Endothelial cell (in vitro differentiated cells): ENCODE results near the gene MCAT. TPM values are rescaled to one million over a fixed set of nuclear protein-coding genes. Genes with fewer than 3 reads are reported as not detected.

Experiments used
- DNase-seq: peaks from one replicate; pipeline ENCODE4 v3.0.0; 2021; ENCODE audit warnings: low spot score
- H3K27ac Mint-ChIP-seq: one replicate; pipeline ENCODE4 v1.8.0; 2021; ENCODE audit warnings: mixed read lengths, inconsistent platforms; ENCODE audit not compliant: unreplicated experiment
- H3K27me3 Mint-ChIP-seq: one replicate; pipeline ENCODE4 v1.8.0; 2021; ENCODE audit warnings: mild to moderate bottlenecking, moderate library complexity, mixed read lengths, inconsistent platforms; ENCODE audit not compliant: unreplicated experiment
- H3K36me3 Mint-ChIP-seq: one replicate; pipeline ENCODE4 v1.8.0; 2021; ENCODE audit warnings: mild to moderate bottlenecking, low read depth, mixed read lengths, inconsistent platforms; ENCODE audit not compliant: unreplicated experiment
- H3K4me1 Mint-ChIP-seq: one replicate; pipeline ENCODE4 v1.8.0; 2021; ENCODE audit warnings: mild to moderate bottlenecking, mixed read lengths, inconsistent platforms; ENCODE audit not compliant: unreplicated experiment
- H3K4me3 Mint-ChIP-seq: one replicate; pipeline ENCODE4 v1.8.0; 2021; ENCODE audit warnings: mild to moderate bottlenecking, mixed read lengths, inconsistent platforms; ENCODE audit not compliant: unreplicated experiment
- H3K9me3 Mint-ChIP-seq: one replicate; pipeline ENCODE4 v1.8.0; 2021; ENCODE audit warnings: mixed read lengths, inconsistent platforms; ENCODE audit not compliant: unreplicated experiment
- CTCF ChIP-seq: fragments of 200-600 bp; sonication (generic); IDR thresholded peaks from one replicate; pipeline ENCODE4 v1.5.0; 2021; ENCODE audit warnings: antibody characterized with exemption; ENCODE audit not compliant: unreplicated experiment
- total RNA-seq: library from RNA; stranded (reverse); fragmentation: NEBNext Ultra II Directional; extraction: Animal tissue kit (Norgen Biotek cat#: 25700); gene quantifications from one replicate; pipeline ENCODE4 v1.2.1, GENCODE V29; 2021; ENCODE audit not compliant: unreplicated experiment

The MCAT gene
- total RNA-seq, 1 donor from 2014 or later = 10.3 TPM

GRCh38 chr22:43136255-43136654 lies 6.9 kb downstream of the MCAT start:
- Mint-ChIP-seq H3K9me3 (no peaks in the 10 kb centered on the region), H3K36me3 (peaks cover 20% of the 10 kb centered on the region), H3K27ac (peak overlapping the region; percentile 68)

DNA sequence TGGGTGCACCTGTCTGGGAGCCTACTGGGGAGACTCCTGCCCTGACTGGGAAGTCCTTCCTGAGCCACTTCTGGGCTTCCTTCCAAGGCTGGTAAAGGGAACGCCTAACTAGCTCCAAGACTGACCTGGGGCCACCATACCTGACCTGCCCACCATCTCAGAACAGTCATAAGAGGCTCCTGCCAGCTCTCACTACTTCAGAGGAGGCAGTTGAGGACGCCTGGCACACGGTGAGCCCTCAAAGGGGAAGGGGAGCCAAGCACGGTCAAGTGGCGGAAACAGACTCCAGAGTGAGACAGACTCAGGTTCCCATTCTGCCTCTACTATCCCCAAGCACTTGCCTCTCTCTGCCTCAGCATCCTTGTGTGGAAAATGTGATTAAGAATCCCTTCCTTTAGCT lies 7.6 kb downstream of the MCAT start:
- Mint-ChIP-seq H3K4me3 (no peak overlapping the region), H3K9me3 (no peaks in the 10 kb centered on the region), H3K36me3 (peaks cover 20% of the 10 kb centered on the region), H3K27me3 (no peaks in the 10 kb centered on the region), H3K4me1 (peaks cover 27% of the 10 kb centered on the region), H3K27ac (no peak overlapping the region)
- DNase-seq = no peak
- no peak for TF ChIP-seq CTCF

More at GRCh38 chr22:43136255-43136654, 6.9 kb downstream of the MCAT start:
- TF ChIP-seq CTCF = peak; percentile 54
- Mint-ChIP-seq H3K27me3 (no peaks in the 10 kb centered on the region), H3K4me3 (no peak overlapping the region), H3K4me1 (peaks cover 27% of the 10 kb centered on the region)
- peak; percentile 71 for DNase-seq

- Mint-ChIP-seq H3K27ac (no peak overlapping the region), H3K4me3 (no peak overlapping the region), H3K27me3 (peaks cover 2% of the 10 kb centered on the region), H3K9me3 (no peaks in the 10 kb centered on the region), H3K4me1 (peaks cover 27% of the 10 kb centered on the region), H3K36me3 (peaks cover 20% of the 10 kb centered on the region)
- no peak for DNase-seq
- no peak for TF ChIP-seq CTCF
Observed at GRCh38 chr22:43134553-43134952, 8.6 kb downstream of the MCAT start.

DNA sequence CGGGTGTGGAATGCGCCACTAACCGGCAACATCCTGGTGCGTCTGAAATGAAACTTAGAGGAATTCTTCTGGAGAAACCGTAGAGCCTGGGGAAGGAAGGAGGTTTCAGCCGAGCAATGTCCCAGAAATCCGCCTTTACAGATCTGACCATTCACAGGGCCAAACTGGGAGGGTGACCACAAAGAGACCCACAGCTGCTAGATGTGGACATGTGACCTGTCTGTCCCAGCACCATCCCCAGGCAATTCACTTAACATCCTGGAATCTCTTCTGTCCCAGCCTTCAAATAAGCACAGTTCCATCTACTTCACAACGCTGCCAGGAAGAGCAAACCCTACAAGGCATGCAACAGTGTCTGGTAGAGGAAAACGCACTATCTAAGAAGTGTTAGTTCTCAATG lies 9.8 kb downstream of the MCAT start:
- Mint-ChIP-seq H3K27me3 (peaks cover 2% of the 10 kb centered on the region), H3K36me3 (peaks cover 19% of the 10 kb centered on the region), H3K9me3 (no peaks in the 10 kb centered on the region), H3K4me1 (peaks cover 27% of the 10 kb centered on the region), H3K27ac (no peak overlapping the region), H3K4me3 (no peak overlapping the region)
- DNase-seq = no peak
- no peak for TF ChIP-seq CTCF

DNA sequence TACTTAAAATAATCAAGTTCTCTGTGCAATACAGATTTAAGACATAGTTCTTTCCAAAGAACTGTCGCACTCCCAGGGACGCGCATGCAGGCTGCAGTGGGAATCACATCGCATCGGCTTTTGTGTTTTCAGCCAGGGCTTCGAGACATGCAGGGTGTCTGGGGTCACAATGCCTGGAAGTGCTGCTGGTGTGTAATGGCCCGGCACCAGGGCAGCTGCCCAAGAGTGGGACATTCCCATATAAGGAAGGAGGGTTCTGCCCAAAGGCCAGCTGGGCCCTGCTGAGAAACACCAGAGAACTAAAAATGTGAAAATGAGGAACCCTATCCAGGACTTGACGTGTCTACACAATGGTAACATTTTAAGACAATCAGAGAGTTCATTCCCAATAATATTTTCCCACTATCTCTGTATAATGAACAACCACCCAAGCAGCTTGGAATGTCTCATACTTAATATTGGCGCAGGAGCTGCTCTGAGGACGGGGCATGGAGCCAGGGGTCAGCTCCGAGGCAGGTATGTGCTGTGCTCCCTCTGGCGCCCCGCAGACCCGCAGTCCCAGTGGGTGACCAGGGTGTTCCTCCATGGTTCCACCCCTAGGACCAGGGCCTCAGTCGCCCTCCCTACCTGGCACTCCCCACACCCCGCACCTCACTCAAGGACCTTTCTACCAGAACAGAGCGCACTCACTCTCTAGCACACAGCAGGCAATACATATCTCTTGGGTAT lies 11.3 kb downstream of the MCAT start:
- peaks cover 5% of the 10 kb centered on the region for H3K27me3 Mint-ChIP-seq
- no peaks in the 10 kb centered on the region for H3K9me3 Mint-ChIP-seq
- peaks cover 12% of the 10 kb centered on the region for H3K36me3 Mint-ChIP-seq
- peak overlapping the region; percentile 36 for H3K27ac Mint-ChIP-seq
- no peak for DNase-seq
- H3K4me1 Mint-ChIP-seq = peaks cover 25% of the 10 kb centered on the region
- TF ChIP-seq CTCF = no peak
- no peak overlapping the region for H3K4me3 Mint-ChIP-seq
